Osteocyte (in vitro differentiated cells): ENCODE results near the gene CETP. TPM values are rescaled to one million over a fixed set of nuclear protein-coding genes. Genes with fewer than 3 reads are reported as not detected.
A peak's percentile ranks its signal among the peaks of the same experiment; 100 is the strongest.
"Not testable (repeated sequence)": the region's sequence is repeated elsewhere in the genome, so short reads cannot be mapped to it uniquely, and the experiment has no call there.

Experiments
- DNase-seq: peaks from one replicate; pipeline ENCODE4 v3.0.0; 2021; ENCODE audit warnings: mixed read lengths; ENCODE audit not compliant: unreplicated experiment; ENCODE audit errors: extremely low spot score
- H3K27ac Mint-ChIP-seq: one replicate; pipeline ENCODE4 v1.8.0; 2021; ENCODE audit warnings: mild to moderate bottlenecking, mixed read lengths; ENCODE audit not compliant: unreplicated experiment
- H3K27me3 Mint-ChIP-seq: one replicate; pipeline ENCODE4 v1.8.0; 2021; ENCODE audit warnings: mixed read lengths; ENCODE audit not compliant: unreplicated experiment
- H3K36me3 Mint-ChIP-seq: one replicate; pipeline ENCODE4 v1.8.0; 2021; ENCODE audit warnings: mixed read lengths; ENCODE audit not compliant: unreplicated experiment
- H3K4me1 Mint-ChIP-seq: one replicate; pipeline ENCODE4 v1.8.0; 2021; ENCODE audit warnings: mixed read lengths; ENCODE audit not compliant: unreplicated experiment
- H3K4me3 Mint-ChIP-seq: one replicate; pipeline ENCODE4 v1.8.0; 2021; ENCODE audit warnings: mild to moderate bottlenecking, moderate library complexity, mixed read lengths; ENCODE audit not compliant: unreplicated experiment
- H3K9me3 Mint-ChIP-seq: one replicate; pipeline ENCODE4 v1.8.0; 2021; ENCODE audit warnings: mixed read lengths; ENCODE audit not compliant: unreplicated experiment
- CTCF ChIP-seq: fragments of 200-600 bp; sonication (generic); IDR thresholded peaks from 2 replicates; pipeline ENCODE4 v1.5.0; 2021; ENCODE audit warnings: antibody characterized with exemption, mild to moderate bottlenecking, moderate library complexity
- total RNA-seq: library from RNA; stranded (reverse); gene quantifications from 2 replicates; pipeline ENCODE4 v1.2.1, GENCODE V29; 2021

The CETP gene
- total RNA-seq, 1 donor from 2014 or later: not detected

DNA sequence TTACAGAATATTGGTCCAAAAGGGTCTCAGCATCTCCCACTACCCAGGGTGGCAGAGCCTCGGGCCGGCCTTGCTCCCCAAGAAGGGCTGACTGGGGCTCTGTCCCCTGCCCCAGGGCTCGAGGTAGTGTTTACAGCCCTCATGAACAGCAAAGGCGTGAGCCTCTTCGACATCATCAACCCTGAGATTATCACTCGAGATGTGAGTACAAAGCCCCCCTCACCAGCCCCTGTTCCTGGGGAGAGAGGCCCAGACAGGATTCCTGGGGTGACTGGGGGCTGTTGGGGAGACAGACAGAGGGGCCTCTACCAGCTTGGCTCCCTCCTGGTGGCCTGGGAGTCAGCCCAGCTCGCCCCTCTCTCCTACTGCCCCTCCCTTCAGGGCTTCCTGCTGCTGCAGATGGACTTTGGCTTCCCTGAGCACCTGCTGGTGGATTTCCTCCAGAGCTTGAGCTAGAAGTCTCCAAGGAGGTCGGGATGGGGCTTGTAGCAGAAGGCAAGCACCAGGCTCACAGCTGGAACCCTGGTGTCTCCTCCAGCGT lies 21.5 kb downstream of the CETP start:
- TF ChIP-seq CTCF: no peak
- Mint-ChIP-seq H3K36me3 (no peaks in the 10 kb centered on the region), H3K4me1 (peaks cover 21% of the 10 kb centered on the region), H3K27ac (no peak overlapping the region), H3K27me3 (no peaks in the 10 kb centered on the region), H3K9me3 (no peaks in the 10 kb centered on the region), H3K4me3 (no peak overlapping the region)
- DNase-seq: no peak

GRCh38 chr16:56984639-56985038 lies 22.9 kb downstream of the CETP start:
- no peaks in the 10 kb centered on the region for H3K36me3 Mint-ChIP-seq
- H3K27ac Mint-ChIP-seq: no peak overlapping the region
- no peak overlapping the region for H3K4me3 Mint-ChIP-seq
- H3K4me1 Mint-ChIP-seq: peaks cover 32% of the 10 kb centered on the region
- TF ChIP-seq CTCF: no peak
- no peak for DNase-seq
- H3K9me3 Mint-ChIP-seq: no peaks in the 10 kb centered on the region
- H3K27me3 Mint-ChIP-seq: no peaks in the 10 kb centered on the region

DNA sequence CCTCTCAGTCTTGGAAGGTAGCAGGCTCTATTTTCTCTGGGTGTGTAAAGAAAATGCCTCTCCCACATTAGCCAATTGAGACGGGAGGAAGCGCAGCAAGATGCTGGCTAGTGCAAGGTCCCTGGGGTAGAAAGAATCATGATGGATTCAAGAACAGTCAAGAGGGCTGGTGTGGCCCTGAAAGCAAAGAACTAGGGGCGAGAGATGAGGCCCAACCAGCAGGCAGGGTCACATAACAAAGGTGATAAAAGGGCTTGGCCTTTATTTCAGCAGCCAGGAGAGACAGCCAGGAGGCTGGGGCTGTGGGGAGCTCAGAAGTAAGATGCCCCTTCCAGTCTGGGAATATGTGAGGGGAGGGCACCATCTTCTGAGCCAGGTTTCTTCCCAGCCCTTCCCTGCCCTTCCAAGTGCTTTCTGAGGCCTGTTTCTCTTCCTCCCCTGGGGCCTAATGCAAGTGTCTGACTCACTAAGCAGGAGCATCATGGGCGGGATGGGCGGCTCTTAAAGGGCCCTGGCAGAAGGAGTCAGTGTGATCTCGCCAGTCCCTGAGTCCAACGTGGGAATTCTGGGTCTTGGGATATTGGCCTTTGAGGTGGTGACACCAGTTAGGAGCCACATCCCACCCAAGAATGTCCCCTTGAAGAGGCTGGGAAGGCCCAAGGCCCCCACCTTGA lies 23.7 kb downstream of the CETP start:
- DNase-seq: no peak
- H3K4me1 Mint-ChIP-seq: peaks cover 40% of the 10 kb centered on the region
- no peak for TF ChIP-seq CTCF
- H3K9me3 Mint-ChIP-seq: no peaks in the 10 kb centered on the region
- H3K27ac Mint-ChIP-seq: peak overlapping the region; percentile 73
- H3K36me3 Mint-ChIP-seq: no peaks in the 10 kb centered on the region
- H3K27me3 Mint-ChIP-seq: no peaks in the 10 kb centered on the region
- no peak overlapping the region for H3K4me3 Mint-ChIP-seq

DNA sequence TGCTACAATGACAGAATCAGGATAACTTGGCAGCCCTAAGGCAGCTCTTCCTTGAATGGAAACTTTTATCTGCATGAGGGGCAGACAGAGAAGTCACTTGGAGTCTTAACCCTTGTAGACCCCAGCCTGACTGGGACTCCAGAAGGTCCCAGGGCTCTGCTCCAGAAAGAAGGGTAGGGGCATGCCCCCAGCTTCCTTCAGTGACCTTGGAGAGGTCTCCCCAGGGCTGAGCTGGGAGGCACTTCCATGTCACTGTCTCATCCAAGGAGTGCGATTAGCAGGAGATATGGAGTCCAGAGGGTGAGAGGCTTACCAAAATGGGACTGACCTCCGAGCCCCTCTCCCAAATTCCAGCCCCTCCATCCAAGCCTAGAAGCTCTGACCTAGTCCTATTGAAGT lies 24.2 kb downstream of the CETP start:
- no peak for DNase-seq
- no peak for TF ChIP-seq CTCF
- Mint-ChIP-seq H3K4me1 (peaks cover 44% of the 10 kb centered on the region), H3K27ac (peak overlapping the region; percentile 62), H3K9me3 (no peaks in the 10 kb centered on the region), H3K36me3 (no peaks in the 10 kb centered on the region), H3K27me3 (no peaks in the 10 kb centered on the region), H3K4me3 (no peak overlapping the region)

- H3K9me3 Mint-ChIP-seq: no peaks in the 10 kb centered on the region
- H3K27ac Mint-ChIP-seq: peak overlapping the region; percentile 41
- H3K27me3 Mint-ChIP-seq: no peaks in the 10 kb centered on the region
- no peaks in the 10 kb centered on the region for H3K36me3 Mint-ChIP-seq
- no peak for DNase-seq
- peaks cover 43% of the 10 kb centered on the region for H3K4me1 Mint-ChIP-seq
- H3K4me3 Mint-ChIP-seq: no peak overlapping the region
- no peak for TF ChIP-seq CTCF
These were observed 24.6 kb downstream of the CETP start for GRCh38 chr16:56986361-56986760.

DNA sequence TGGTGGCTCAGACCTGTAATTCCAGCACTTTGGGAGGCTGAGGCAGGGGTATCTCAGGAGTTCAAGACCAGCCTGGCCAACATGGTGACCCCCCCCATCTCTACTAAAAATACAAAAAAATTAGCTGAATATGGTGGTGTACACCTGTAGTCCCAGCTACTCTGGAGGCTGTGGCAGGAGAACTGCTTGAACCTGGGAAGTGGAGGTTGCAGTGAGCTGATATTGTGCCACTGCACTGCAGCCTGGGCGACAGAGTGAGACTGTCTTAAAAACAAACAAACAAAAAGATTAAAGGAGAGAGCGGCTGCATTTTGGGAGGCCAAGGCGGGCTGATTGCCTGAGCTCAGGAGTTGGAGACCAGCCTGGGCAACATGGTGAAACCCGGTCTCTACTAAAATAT lies 25.2 kb downstream of the CETP start:
- not testable (repeated sequence) for H3K9me3 Mint-ChIP-seq, H3K36me3 Mint-ChIP-seq, DNase-seq, H3K27me3 Mint-ChIP-seq, H3K4me3 Mint-ChIP-seq
- Mint-ChIP-seq H3K4me1 (peaks cover 45% of the 10 kb centered on the region), H3K27ac (peak overlapping the region; percentile 56)
